Endothelial cell (in vitro differentiated cells): Measurements from ENCODE around the gene LYPD1. TPM values are rescaled to one million over a fixed set of nuclear protein-coding genes. Genes with fewer than 3 reads are reported as not detected.

Experiments
- DNase-seq: peaks from one replicate; pipeline ENCODE4 v3.0.0; 2021; ENCODE audit warnings: low spot score
- H3K27ac Mint-ChIP-seq: one replicate; pipeline ENCODE4 v1.8.0; 2021; ENCODE audit warnings: mixed read lengths, inconsistent platforms; ENCODE audit not compliant: unreplicated experiment
- H3K27me3 Mint-ChIP-seq: one replicate; pipeline ENCODE4 v1.8.0; 2021; ENCODE audit warnings: mild to moderate bottlenecking, moderate library complexity, mixed read lengths, inconsistent platforms; ENCODE audit not compliant: unreplicated experiment
- H3K36me3 Mint-ChIP-seq: one replicate; pipeline ENCODE4 v1.8.0; 2021; ENCODE audit warnings: mild to moderate bottlenecking, low read depth, mixed read lengths, inconsistent platforms; ENCODE audit not compliant: unreplicated experiment
- H3K4me1 Mint-ChIP-seq: one replicate; pipeline ENCODE4 v1.8.0; 2021; ENCODE audit warnings: mild to moderate bottlenecking, mixed read lengths, inconsistent platforms; ENCODE audit not compliant: unreplicated experiment
- H3K4me3 Mint-ChIP-seq: one replicate; pipeline ENCODE4 v1.8.0; 2021; ENCODE audit warnings: mild to moderate bottlenecking, mixed read lengths, inconsistent platforms; ENCODE audit not compliant: unreplicated experiment
- H3K9me3 Mint-ChIP-seq: one replicate; pipeline ENCODE4 v1.8.0; 2021; ENCODE audit warnings: mixed read lengths, inconsistent platforms; ENCODE audit not compliant: unreplicated experiment
- CTCF ChIP-seq: fragments of 200-600 bp; sonication (generic); IDR thresholded peaks from one replicate; pipeline ENCODE4 v1.5.0; 2021; ENCODE audit warnings: antibody characterized with exemption; ENCODE audit not compliant: unreplicated experiment
- total RNA-seq: library from RNA; stranded (reverse); fragmentation: NEBNext Ultra II Directional; extraction: Animal tissue kit (Norgen Biotek cat#: 25700); gene quantifications from one replicate; pipeline ENCODE4 v1.2.1, GENCODE V29; 2021; ENCODE audit not compliant: unreplicated experiment

LYPD1 gene
- total RNA-seq, 1 donor from 2014 or later, result 0.64 TPM

DNA sequence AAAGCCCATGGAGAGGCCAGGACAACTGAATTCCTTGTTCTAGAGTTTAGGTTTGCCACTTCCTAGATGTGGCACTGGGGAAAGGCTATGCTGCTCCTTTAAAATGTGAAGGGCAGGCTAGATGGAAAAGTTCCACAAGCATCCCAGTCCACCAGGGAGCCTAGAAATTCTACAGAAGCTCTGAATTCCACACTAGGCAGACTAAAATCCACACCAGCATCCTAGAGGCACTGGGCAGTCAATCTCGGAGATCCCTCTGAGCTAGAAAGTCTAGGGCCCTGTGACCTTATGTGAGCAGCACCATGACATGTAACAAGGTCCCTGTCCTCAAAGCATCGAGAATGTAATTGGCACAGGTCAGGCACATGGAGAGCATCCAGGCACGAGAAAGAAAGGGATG is 71.5 kb downstream of the LYPD1 start:
- H3K27ac Mint-ChIP-seq, result no peak overlapping the region
- H3K36me3 Mint-ChIP-seq, result no peaks in the 10 kb centered on the region
- no peak for DNase-seq
- no peak for TF ChIP-seq CTCF
- H3K9me3 Mint-ChIP-seq, result no peaks in the 10 kb centered on the region
- H3K4me1 Mint-ChIP-seq, result no peaks in the 10 kb centered on the region
- H3K4me3 Mint-ChIP-seq, result no peak overlapping the region
- H3K27me3 Mint-ChIP-seq, result no peaks in the 10 kb centered on the region

- no peak for TF ChIP-seq CTCF
- H3K36me3 Mint-ChIP-seq, result no peaks in the 10 kb centered on the region
- H3K27ac Mint-ChIP-seq, result no peak overlapping the region
- no peak overlapping the region for H3K4me3 Mint-ChIP-seq
- no peaks in the 10 kb centered on the region for H3K27me3 Mint-ChIP-seq
- DNase-seq, result no peak
- H3K9me3 Mint-ChIP-seq, result no peaks in the 10 kb centered on the region
- H3K4me1 Mint-ChIP-seq, result no peaks in the 10 kb centered on the region
These were observed 72.2 kb downstream of the LYPD1 start for GRCh38 chr2:132597831-132598230.

GRCh38 chr2:132597166-132597565 is 72.8 kb downstream of the LYPD1 start:
- Mint-ChIP-seq H3K27me3 (no peaks in the 10 kb centered on the region), H3K36me3 (no peaks in the 10 kb centered on the region), H3K27ac (no peak overlapping the region), H3K9me3 (no peaks in the 10 kb centered on the region), H3K4me1 (no peaks in the 10 kb centered on the region), H3K4me3 (no peak overlapping the region)
- no peak for DNase-seq
- no peak for TF ChIP-seq CTCF

- TF ChIP-seq CTCF, result no peak
- H3K4me1 Mint-ChIP-seq, result no peaks in the 10 kb centered on the region
- H3K27ac Mint-ChIP-seq, result no peak overlapping the region
- no peak overlapping the region for H3K4me3 Mint-ChIP-seq
- no peak for DNase-seq
- no peaks in the 10 kb centered on the region for H3K9me3 Mint-ChIP-seq
- H3K27me3 Mint-ChIP-seq, result no peaks in the 10 kb centered on the region
- no peaks in the 10 kb centered on the region for H3K36me3 Mint-ChIP-seq
These were observed 74.3 kb downstream of the LYPD1 start for GRCh38 chr2:132595693-132596092.

GRCh38 chr2:132595186-132595585 is 74.8 kb downstream of the LYPD1 start:
- Mint-ChIP-seq H3K4me3 (no peak overlapping the region), H3K9me3 (no peaks in the 10 kb centered on the region), H3K4me1 (no peaks in the 10 kb centered on the region), H3K27ac (no peak overlapping the region), H3K27me3 (no peaks in the 10 kb centered on the region), H3K36me3 (no peaks in the 10 kb centered on the region)
- no peak for DNase-seq
- TF ChIP-seq CTCF, result no peak
